ENCODE measurements around the gene RSPO3. TPM values are rescaled to one million over a fixed set of nuclear protein-coding genes. Genes with fewer than 3 reads are reported as not detected.
"Not testable (repeated sequence)": the region's sequence is repeated elsewhere in the genome, so short reads cannot be mapped to it uniquely, and the experiment has no call there.

The RSPO3 gene
- total RNA-seq, 1 donor from 2014 or later, result 14.0 TPM

- Histone ChIP-seq H3K27ac (no peak overlapping the region), H3K9me3 (no peaks in the 10 kb centered on the region), H3K4me1 (no peaks in the 10 kb centered on the region), H3K36me3 (no peaks in the 10 kb centered on the region), H3K4me3 (no peak overlapping the region), H3K27me3 (no peaks in the 10 kb centered on the region)
- no peak for DNase-seq (ENCODE audit: extremely low spot score in 2 of 2)
- intact Hi-C loops (cut with DNase I), result no loop called here
- TF ChIP-seq POLR2A (IDR thresholded peaks at IDR 0.05) (no peak), CTCF (IDR thresholded peaks at IDR 0.05) (no peak), POLR2AphosphoS5 (IDR thresholded peaks at IDR 0.05; ENCODE audit: insufficient read depth in 1 of 2, low read depth in 1 of 2) (no peak)
These were observed 98.6 kb downstream of the RSPO3 start for GRCh38 chr6:127216810-127217789.

- Histone ChIP-seq H3K27ac (no peak overlapping the region), H3K4me1 (no peaks in the 10 kb centered on the region), H3K36me3 (no peaks in the 10 kb centered on the region), H3K9me3 (no peaks in the 10 kb centered on the region), H3K27me3 (no peaks in the 10 kb centered on the region), H3K4me3 (no peak overlapping the region)
- TF ChIP-seq POLR2A (IDR thresholded peaks at IDR 0.05) (no peak), POLR2AphosphoS5 (IDR thresholded peaks at IDR 0.05; ENCODE audit: insufficient read depth in 1 of 2, low read depth in 1 of 2) (no peak), CTCF (IDR thresholded peaks at IDR 0.05) (no peak)
- DNase-seq (ENCODE audit: extremely low spot score in 2 of 2), result no peak
- intact Hi-C loops (cut with DNase I), result no loop called here
These were observed 101.4 kb downstream of the RSPO3 start for GRCh38 chr6:127219869-127220268.

GRCh38 chr6:127221201-127221600 is 102.7 kb downstream of the RSPO3 start:
- Histone ChIP-seq H3K36me3 (no peaks in the 10 kb centered on the region), H3K4me1 (no peaks in the 10 kb centered on the region), H3K27me3 (no peaks in the 10 kb centered on the region), H3K4me3 (no peak overlapping the region), H3K27ac (no peak overlapping the region), H3K9me3 (no peaks in the 10 kb centered on the region)
- no peak for DNase-seq (ENCODE audit: extremely low spot score in 2 of 2)
- intact Hi-C loops (cut with DNase I), result no loop called here
- TF ChIP-seq POLR2AphosphoS5 (IDR thresholded peaks at IDR 0.05; ENCODE audit: insufficient read depth in 1 of 2, low read depth in 1 of 2) (no peak), POLR2A (IDR thresholded peaks at IDR 0.05) (no peak), CTCF (IDR thresholded peaks at IDR 0.05) (no peak)

GRCh38 chr6:127222418-127222817 is 103.9 kb downstream of the RSPO3 start:
- DNase-seq (ENCODE audit: extremely low spot score in 2 of 2), result no peak
- Histone ChIP-seq H3K27ac (no peak overlapping the region), H3K9me3 (no peaks in the 10 kb centered on the region), H3K4me3 (no peak overlapping the region), H3K27me3 (no peaks in the 10 kb centered on the region), H3K36me3 (no peaks in the 10 kb centered on the region), H3K4me1 (no peaks in the 10 kb centered on the region)
- TF ChIP-seq POLR2A (IDR thresholded peaks at IDR 0.05) (no peak), CTCF (IDR thresholded peaks at IDR 0.05) (no peak)
- intact Hi-C loops (cut with DNase I), result no loop called here

- no peak for DNase-seq (ENCODE audit: extremely low spot score in 2 of 2)
- Histone ChIP-seq H3K27ac (no peak overlapping the region), H3K27me3 (no peaks in the 10 kb centered on the region), H3K36me3 (no peaks in the 10 kb centered on the region), H3K4me3 (no peak overlapping the region), H3K4me1 (no peaks in the 10 kb centered on the region), H3K9me3 (no peaks in the 10 kb centered on the region)
- TF ChIP-seq POLR2A (IDR thresholded peaks at IDR 0.05) (no peak), POLR2AphosphoS5 (IDR thresholded peaks at IDR 0.05; ENCODE audit: insufficient read depth in 1 of 2, low read depth in 1 of 2) (no peak), CTCF (IDR thresholded peaks at IDR 0.05) (no peak)
- intact Hi-C loops (cut with DNase I), result no loop called here
These were observed 107.0 kb downstream of the RSPO3 start for GRCh38 chr6:127225497-127225896.

- H3K27ac ChIP-seq; H3K4me3 ChIP-seq; H3K9me3 ChIP-seq; DNase-seq (ENCODE audit: extremely low spot score in 2 of 2); H3K36me3 ChIP-seq; intact Hi-C loops (cut with DNase I); H3K4me1 ChIP-seq; H3K27me3 ChIP-seq: not testable (repeated sequence)
These were observed 115.3 kb downstream of the RSPO3 start for GRCh38 chr6:127233819-127234218.
